IPS DF 19.7 (cell line): Measurements from ENCODE around the gene ALX1.
A peak's percentile ranks its signal among the peaks of the same experiment; 100 is the strongest.

Experiments used
- DNase-seq: peaks from one replicate; pipeline ENCODE4 v3.0.0-alpha.2; 2013; ENCODE audit warnings: low read depth, low spot score

ALX1 gene

DNA sequence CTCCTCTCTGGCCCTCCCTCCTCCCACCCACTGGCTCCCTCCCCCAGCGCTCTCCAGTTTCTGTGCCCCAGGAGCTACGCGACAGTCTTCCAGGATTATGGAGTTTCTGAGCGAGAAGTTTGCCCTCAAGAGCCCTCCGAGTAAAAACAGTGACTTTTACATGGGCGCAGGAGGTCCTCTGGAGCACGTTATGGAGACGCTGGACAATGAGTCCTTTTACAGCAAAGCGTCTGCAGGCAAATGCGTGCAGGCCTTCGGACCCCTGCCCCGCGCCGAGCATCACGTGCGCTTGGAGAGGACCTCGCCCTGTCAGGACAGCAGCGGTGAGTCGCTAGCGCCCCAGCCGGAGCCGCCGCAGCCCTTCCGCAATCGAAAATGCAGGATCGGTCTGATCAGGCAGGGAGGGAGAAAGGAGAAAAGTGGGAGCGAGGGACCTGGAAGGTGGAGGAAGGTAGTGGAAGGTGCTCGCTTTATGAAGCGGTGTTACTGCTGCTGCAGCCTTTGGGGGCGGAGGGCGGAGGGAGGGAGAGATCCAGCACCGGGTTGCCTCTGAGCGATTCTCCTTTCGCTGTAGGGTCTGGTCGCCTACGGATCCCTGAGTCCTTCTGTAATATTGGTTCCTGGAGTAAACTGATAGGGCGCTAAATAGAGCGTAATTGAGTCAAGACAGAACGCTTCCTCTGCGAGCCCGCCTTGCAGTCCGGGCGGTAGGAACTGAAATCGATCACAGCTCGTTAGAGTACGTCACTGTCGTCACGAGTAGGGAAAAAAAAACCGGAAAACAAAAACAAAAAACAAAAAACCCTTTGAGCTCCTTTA is at the start of gene ALX1:
Gene ALX1 (plus strand): TSS at position 56 of the 819 bp plus-strand sequence. CDS start 42 bp downstream, at position 98.
- peak; percentile 57 for DNase-seq

GRCh38 chr12:85237327-85237726 is 42.7 kb upstream of the ALX1 start:
- DNase-seq = no peak

GRCh38 chr12:85244561-85244960 is 35.5 kb upstream of the ALX1 start:
- no peak for DNase-seq

DNA sequence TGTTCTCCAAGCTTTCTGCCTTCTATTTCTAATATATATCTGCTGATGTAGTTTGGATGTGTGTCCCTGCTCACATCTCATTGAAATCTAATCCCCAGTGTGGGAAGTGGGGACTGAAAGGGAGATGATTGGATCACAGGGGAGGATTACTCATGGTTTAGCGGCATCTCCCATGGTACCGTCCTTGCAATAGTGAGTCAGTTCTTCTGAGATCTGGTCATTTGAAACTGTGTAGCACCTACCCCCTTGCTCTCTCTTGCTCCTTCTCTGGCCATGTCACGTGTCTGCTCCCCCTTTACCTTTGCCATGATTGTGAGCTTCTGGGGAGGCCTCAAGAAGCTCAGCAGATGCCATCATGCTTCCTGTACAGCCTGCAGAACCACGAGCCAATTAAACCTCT is 26.2 kb upstream of the ALX1 start:
- no peak for DNase-seq

GRCh38 chr12:85257671-85258070 is 22.3 kb upstream of the ALX1 start:
- DNase-seq = no peak

GRCh38 chr12:85260447-85260846 is 19.6 kb upstream of the ALX1 start:
- DNase-seq = no peak

DNA sequence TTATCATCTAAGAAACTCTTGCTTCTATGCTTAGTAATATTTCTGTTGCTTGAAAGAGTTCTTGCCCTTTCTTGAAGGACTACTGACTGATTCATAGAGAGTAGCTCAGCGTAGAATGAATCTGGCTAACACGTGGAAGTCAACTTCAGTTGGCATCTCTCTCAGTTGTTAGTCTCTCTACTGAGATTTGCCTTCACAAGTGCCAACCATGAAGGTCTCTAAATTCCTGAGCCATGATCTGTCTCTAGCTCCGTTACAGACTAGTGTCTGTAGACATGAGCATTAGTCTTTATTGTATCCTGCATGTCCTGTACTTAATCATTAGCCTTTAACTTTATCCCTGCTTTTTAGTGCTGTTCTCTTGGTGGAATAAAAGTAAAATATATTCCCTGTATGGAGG is 19.1 kb upstream of the ALX1 start:
- DNase-seq = no peak

DNA sequence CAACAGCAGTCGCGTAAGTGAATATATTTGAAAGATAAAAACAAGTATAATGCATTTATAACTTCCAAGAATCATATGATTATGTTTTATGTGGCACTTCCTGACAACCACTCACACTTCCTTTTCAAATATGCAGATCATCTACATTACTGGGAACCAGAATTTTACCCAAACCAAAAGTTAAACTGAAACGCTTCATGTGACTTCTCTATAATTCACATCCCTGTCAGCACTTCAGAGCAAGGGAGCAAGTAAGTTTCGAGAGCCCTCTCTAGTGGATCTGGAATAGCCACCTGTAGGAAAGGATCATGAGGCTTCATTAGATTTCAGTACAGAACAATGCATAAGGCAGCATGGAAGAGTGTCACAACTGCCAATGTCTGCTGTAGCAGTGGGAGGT is 13.7 kb upstream of the ALX1 start:
- DNase-seq = no peak

- DNase-seq = no peak
These were observed 6.4 kb upstream of the ALX1 start for GRCh38 chr12:85273381-85274314.

- DNase-seq = no peak
These were observed 5.7 kb upstream of the ALX1 start for GRCh38 chr12:85274315-85274651.

- DNase-seq = no peak
These were observed 4.6 kb upstream of the ALX1 start for GRCh38 chr12:85275374-85275773.

DNA sequence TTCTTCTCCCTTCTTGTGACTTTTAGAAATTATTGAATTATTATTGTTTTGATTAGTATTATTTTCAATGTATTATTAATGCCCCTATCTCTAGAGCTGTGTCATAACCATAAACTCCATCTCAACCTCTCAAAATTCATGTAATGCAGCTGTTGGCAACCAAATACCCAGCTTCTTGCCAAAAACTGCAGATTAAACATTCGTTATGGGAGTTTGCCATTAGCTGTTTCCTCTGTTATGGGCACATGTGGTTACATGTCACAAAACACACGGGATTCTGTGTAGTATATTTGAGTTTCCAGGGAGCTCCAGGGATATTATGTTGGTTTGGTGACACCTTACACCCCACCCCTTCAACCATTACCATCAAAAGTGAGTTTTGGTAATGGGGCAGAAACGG is 2.8 kb upstream of the ALX1 start:
- no peak for DNase-seq

DNA sequence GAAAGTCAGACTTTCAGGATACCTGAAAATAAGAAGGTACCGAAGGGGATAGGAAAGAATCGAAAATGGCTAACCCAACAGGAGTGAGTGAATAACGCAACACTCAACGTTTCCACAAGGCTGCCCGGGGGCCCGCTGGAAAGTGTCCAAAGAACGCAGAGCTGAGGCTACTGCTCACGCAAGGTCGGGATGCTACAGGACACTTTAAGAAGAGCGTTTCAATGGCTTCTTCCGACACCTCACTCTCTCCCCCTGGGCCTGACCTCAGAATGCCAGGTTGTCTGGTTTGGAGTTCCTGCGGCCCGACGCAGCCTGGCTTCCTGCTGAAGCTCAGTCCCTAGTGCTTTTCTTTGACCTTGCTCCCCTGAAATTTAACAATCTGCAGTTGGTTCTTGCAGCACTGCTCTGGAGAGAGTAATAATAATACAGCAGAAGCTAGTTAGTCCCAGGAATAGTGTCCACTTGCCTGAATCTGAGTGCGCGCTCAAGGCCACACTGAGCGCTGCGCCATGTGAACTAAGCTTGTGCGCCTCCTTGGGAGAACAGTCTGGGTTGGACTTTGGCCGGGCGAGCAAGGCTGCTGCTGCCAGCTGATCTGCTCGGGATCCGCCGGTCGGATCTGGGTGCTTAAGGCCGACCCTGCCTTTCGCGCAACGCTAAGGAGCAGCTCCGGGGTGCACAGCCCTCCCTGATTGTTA is 2.0 kb upstream of the ALX1 start:
- no peak for DNase-seq

GRCh38 chr12:85278598-85279448 is 1.2 kb upstream of the ALX1 start:
- DNase-seq = no peak

DNA sequence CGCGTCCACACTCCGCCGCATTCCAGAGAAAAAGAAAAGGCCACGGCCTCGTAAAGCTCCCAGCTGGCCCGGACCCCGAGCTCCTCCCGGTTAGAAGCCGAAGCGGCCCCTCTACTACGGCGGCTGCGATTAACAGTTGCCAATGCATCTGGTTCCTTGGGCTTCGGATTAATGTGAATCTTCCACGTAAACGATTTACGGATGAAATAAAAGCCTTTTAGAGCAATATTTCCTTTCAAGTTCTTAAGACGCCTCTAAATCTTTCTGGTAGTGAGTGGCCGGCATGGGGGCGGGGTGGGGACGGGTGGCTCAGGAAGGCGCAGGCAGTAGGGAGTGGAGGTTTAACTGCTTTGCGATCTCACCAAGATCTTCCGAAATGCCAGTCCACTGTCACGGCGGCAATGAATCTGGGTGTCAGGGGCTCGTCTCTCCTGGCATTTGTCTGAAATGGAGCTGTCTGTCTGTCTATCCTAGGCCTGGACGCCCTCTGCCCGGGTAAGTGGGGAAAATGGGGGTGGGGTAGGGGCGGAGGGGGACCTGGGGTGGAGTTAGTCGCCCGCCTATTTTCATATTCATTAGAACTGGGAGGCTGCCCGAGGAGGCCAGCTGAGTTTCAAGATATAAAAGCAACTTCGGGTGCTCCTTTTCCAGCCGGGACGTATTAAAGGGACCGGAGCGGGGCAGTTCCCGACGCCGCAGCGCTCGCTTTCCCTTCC is 413 bp upstream of the ALX1 start:
- DNase-seq = no peak

- no peak for DNase-seq
These were observed 1.1 kb downstream of the ALX1 start for GRCh38 chr12:85280984-85281630.

- DNase-seq = no peak
These were observed 1.8 kb downstream of the ALX1 start for GRCh38 chr12:85281636-85282312.

DNA sequence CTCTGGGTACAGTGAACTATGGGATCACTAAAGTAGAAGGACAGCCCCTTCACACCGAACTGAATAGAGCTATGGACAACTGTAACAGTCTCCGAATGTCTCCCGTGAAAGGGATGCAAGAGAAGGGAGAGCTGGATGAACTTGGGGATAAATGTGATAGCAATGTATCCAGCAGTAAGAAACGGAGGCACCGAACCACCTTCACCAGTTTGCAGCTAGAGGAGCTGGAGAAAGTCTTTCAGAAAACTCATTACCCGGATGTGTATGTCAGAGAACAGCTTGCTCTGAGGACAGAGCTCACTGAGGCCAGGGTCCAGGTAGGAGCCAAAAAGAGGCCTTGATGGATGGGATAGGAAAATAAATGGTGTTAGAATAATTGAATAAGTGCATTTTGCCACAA is 3.5 kb downstream of the ALX1 start:
- DNase-seq = no peak

- no peak for DNase-seq
These were observed 16.3 kb downstream of the ALX1 start for GRCh38 chr12:85296362-85296761.

DNA sequence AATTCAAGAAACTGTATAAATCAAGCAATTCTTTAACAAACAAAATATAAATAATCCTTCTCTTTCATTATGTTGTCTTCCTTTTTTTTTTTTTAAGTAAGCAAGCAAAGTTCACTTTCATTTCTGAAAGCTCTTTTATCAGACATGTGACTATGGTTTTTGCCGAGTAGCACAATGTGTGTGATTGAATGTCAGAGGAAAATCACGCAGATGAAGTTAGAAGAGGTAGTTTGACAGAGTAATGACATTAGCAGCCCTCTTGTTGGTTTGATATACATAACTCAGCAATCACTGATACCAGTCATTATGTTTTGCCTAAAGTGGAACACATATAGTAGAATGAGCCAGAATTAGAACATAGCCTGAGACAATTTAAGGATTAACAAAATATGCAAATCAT is 19.0 kb downstream of the ALX1 start:
- no peak for DNase-seq
